T-helper 22 cell (primary cell): ENCODE results near the gene CYP26B1.

ENCODE experiments used
- DNase-seq: peaks from one replicate; pipeline ENCODE4 v3.0.0-alpha.2; 2020; ENCODE audit warnings: low read depth

CYP26B1 gene

GRCh38 chr2:72141032-72141645 lies 6.5 kb downstream of the CYP26B1 start:
- no peak for DNase-seq

- no peak for DNase-seq
Observed at GRCh38 chr2:72140621-72140960, 7.1 kb downstream of the CYP26B1 start.

GRCh38 chr2:72139874-72140620 lies 7.6 kb downstream of the CYP26B1 start:
- DNase-seq, result no peak

GRCh38 chr2:72139471-72139873 lies 8.2 kb downstream of the CYP26B1 start:
- DNase-seq, result no peak

GRCh38 chr2:72138921-72139381 lies 8.7 kb downstream of the CYP26B1 start:
- no peak for DNase-seq

GRCh38 chr2:72138011-72138881 lies 9.4 kb downstream of the CYP26B1 start:
- DNase-seq, result no peak

- no peak for DNase-seq
Observed at GRCh38 chr2:72137498-72138010, 10.1 kb downstream of the CYP26B1 start.

GRCh38 chr2:72136933-72137497 lies 10.6 kb downstream of the CYP26B1 start:
- DNase-seq, result no peak

GRCh38 chr2:72136331-72136730 lies 11.3 kb downstream of the CYP26B1 start:
- DNase-seq, result no peak

GRCh38 chr2:72135921-72136320 lies 11.7 kb downstream of the CYP26B1 start:
- no peak for DNase-seq

GRCh38 chr2:72134997-72135800 lies 12.5 kb downstream of the CYP26B1 start:
- no peak for DNase-seq

GRCh38 chr2:72134408-72134996 lies 13.2 kb downstream of the CYP26B1 start:
- DNase-seq, result no peak

- no peak for DNase-seq
Observed at GRCh38 chr2:72133721-72134407, 13.8 kb downstream of the CYP26B1 start.

- no peak for DNase-seq
Observed at GRCh38 chr2:72132981-72133720, 14.5 kb downstream of the CYP26B1 start.

- DNase-seq, result no peak
Observed at GRCh38 chr2:72131916-72132841, 15.5 kb downstream of the CYP26B1 start.

- no peak for DNase-seq
Observed at GRCh38 chr2:72131371-72131891, 16.2 kb downstream of the CYP26B1 start.

- no peak for DNase-seq
Observed at GRCh38 chr2:72130659-72131360, 16.9 kb downstream of the CYP26B1 start.
